H7 (cell line): Measurements from ENCODE around the gene C19orf12. TPM values are rescaled to one million over a fixed set of nuclear protein-coding genes. Genes with fewer than 3 reads are reported as not detected.

ENCODE experiments used
- DNase-seq: peaks from one replicate; pipeline ENCODE4 v3.0.0; 2012
- H3K27me3 ChIP-seq: 2 replicates; pipeline ENCODE4 v1.6.0; 2011; ENCODE audit warnings: mild to moderate bottlenecking, low read length; ENCODE audit not compliant: control insufficient read depth, insufficient read depth
- H3K36me3 ChIP-seq: replicated peaks from 2 replicates; pipeline ENCODE4 v1.5.1; 2011; ENCODE audit warnings: low read length; ENCODE audit not compliant: control insufficient read depth, insufficient read depth
- H3K4me3 ChIP-seq: 2 replicates; pipeline ENCODE4 v1.5.1; 2011; ENCODE audit warnings: low read depth, mild to moderate bottlenecking, control low read depth, low read length, moderate library complexity; ENCODE audit not compliant: insufficient read depth
- total RNA-seq: library from RNA; depleted of rRNA; stranded (reverse); fragments of >200 nt; shearing (Covaris generic); gene quantifications from 2 replicates; pipeline ENCODE4 v1.2.3, GENCODE V29; 2014

C19orf12 gene
- total RNA-seq, 1 experiment from 2014 or later = 24.0 TPM

DNA sequence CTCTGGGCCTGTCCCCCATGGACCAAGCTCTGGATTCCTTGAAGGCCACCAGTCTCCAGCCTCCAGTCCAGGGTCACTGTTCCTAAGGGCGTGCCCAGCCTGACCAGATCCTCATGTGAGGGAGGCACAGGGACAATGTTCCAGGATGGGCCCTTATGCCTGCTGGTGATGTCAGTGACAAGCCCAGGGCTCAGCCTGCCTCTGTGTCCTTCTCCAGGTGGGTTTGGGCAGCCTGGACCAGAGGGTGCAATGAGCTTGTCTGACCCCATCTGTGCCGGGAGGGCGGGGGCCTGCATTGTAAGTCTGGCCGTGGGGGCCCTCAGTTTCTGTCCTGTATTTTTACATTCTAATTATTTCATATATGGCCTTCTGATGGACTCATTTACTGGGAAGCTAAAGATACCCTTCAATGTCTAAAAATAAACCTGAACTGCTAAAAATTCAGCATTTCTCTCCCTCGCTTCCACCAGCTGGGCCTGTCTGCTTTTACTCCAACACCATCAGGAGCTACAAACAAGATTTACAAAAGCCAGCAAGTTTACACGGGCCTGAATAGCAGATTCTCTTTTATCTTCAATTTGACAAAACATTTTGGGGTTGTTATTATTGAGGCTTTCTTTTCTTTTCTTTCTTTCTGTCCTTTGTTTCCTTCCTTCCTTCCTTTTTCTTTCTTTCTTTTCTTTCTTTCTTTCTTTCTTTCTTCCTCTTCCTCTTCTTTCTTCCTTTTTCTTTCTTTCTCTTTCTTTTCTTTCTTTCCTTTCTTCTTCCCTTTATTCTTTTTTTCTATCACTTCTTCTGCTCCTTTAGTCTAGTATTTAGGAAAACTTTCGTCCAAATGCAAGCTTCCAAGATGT lies 34.2 kb upstream of the C19orf12 start:
- Histone ChIP-seq H3K27me3 (no peaks in the 10 kb centered on the region; the same call in 1 of the 2 replicates), H3K36me3 (no peaks in the 10 kb centered on the region), H3K4me3 (no peak overlapping the region)
- DNase-seq = no peak

DNA sequence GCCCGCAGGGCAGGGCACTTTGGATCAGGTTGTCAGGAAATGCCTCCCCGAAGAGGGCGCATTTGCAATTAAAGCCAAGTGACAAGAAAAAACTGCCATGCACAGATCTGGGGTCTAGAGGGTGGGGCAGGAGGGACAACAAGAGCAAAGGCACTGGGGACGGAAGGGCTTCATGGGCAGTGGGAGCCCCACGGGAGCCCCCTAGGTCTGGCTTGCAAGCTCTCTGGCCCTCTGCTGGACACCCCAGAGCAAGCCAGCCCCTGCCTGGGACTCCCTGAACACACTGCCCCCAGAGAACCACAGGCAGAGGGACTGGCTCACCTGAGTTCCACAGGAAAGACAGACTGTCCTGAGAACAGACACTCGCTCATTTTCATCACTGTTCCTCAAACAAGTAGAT lies 30.2 kb upstream of the C19orf12 start:
- no peak overlapping the region for H3K4me3 ChIP-seq
- H3K36me3 ChIP-seq = no peaks in the 10 kb centered on the region
- DNase-seq = peak; percentile 79
- H3K27me3 ChIP-seq = no peaks in the 10 kb centered on the region; the same call in 1 of the 2 replicates

DNA sequence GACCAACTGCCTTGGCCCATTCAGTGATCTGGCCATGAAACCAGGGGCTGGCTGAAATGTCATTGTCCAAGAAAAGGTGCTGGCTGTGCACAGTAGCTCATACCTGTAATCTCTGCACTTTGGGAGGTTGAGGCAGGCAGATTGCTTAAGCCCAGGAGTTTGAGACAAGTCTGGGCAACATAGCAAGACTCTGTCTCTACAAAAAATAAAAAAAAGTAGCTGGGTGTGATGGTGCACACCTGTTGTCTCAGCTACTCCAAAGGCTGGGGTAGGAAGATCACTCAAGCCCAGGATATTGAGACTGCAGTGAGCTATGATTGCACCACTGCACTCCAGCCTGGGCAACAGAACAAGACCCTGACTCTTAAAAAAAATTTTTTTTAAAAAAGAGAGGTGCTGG lies 28.6 kb upstream of the C19orf12 start:
- no peak for DNase-seq
- no peaks in the 10 kb centered on the region for H3K27me3 ChIP-seq
- H3K4me3 ChIP-seq = no peak overlapping the region
- H3K36me3 ChIP-seq = no peaks in the 10 kb centered on the region

DNA sequence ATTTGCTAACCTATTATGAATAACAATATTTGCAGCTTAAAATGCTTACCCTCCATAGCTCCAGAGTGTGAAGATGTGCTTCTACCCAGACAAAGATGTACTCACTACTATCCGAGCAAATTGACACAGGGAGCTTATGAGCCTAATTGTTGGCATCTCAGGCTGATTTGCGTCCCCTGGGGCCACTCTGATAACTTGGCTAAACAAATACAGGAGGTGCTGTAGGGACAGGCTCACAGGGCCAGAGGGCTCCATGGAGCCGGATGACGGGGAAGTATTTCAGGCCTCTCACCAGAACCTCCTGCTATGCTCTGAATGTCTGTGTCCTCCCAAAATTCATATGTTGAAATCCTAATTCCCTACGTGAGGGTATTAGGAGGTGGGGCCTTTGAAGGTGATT lies 26.7 kb upstream of the C19orf12 start:
- H3K36me3 ChIP-seq = no peaks in the 10 kb centered on the region
- DNase-seq = no peak
- no peak overlapping the region for H3K4me3 ChIP-seq
- no peaks in the 10 kb centered on the region for H3K27me3 ChIP-seq

DNA sequence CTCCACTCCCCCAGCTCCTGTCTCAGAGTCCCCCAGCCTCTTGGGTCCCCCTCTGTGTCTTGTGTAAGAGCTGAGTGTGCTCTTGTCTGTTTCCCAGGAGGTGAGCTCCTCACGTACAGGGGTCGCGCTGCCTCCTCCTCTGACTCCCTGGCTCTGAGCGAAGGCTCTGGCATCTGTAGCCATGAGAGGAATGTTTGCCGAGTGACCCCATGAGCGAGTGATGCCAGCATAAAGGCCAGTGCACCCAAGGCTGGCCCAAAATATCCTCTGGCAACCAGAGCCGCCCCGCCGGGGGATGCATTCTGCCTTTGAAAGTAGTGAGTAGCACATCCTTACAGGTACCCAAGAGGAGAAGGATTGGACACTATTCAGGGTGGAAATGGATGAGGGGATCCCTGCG lies 26.2 kb upstream of the C19orf12 start:
- no peaks in the 10 kb centered on the region for H3K36me3 ChIP-seq
- no peak overlapping the region for H3K4me3 ChIP-seq
- no peak for DNase-seq
- no peaks in the 10 kb centered on the region for H3K27me3 ChIP-seq

DNA sequence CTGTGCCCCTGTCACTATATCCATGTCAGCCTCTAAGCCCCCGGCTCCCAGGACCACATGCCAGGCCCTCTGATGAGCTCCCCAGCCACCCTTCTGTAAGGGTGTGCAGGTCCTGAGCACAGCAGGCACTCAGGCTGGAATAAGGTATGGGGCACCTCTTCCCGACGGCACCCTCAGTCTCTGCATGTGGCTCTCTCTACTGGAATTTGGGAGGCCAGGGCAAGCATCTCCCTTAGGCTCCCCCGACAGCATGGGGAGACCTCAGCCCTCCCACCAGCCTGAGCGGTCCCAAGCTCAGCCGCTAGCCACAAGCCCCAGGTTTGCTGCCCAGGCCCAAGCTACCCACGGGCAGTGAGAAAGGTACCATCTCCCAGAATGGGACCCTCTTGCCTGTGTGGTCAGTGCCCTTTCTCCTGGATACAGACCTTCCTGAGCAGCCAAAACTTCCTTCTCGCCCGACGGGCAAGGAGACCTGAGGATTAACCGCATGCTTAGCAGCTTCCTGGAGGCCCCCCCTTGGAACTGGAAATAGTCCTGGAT lies 22.5 kb upstream of the C19orf12 start:
- H3K27me3 ChIP-seq = no peaks in the 10 kb centered on the region
- H3K4me3 ChIP-seq = no peak overlapping the region
- H3K36me3 ChIP-seq = no peaks in the 10 kb centered on the region
- no peak for DNase-seq

DNA sequence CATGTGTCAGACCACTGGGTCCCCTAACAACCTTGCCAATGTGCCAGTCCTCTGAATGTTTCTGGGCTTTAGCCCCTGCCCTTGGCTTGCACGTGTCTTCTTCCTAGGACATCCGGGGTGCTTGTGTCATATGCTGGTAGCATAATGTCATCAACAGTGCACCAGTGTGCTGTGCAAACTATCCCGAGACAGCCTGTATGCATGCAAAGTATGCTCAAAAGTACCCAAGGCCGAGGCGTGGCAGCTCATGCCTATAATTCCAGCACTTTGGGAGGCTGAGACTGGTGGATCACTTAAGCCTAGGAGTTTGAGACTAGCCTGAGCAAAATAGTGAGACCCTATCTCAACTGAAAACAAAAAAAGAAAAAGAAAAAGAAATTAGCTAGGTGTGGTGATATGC lies 20.8 kb upstream of the C19orf12 start:
- no peaks in the 10 kb centered on the region for H3K27me3 ChIP-seq
- DNase-seq = no peak
- H3K36me3 ChIP-seq = no peaks in the 10 kb centered on the region
- no peak overlapping the region for H3K4me3 ChIP-seq

DNA sequence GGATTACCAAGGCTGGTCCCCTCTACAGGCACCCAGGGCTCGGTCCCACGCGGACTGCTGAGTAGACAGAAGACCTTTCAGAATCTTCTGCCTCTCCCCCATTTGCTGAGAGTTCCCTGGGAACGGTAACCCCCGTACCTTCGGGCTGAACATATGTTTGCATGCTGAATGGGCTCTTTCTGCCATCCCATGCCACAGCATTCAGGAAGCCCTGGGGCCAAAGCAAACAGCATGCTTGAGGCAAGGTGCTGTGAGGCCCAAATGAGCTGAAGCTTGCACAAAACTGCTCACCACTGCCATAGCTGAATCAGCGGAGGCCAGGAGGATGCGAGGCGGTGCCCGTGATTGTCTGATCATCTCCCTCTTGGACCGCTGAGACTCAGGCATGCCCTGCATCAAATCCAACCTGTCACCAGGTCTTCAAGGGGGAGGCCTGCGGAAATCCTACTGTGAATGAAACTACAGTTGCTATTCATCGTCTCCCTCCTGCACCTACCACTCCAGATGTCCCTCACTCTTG lies 16.3 kb upstream of the C19orf12 start:
- H3K27me3 ChIP-seq = no peaks in the 10 kb centered on the region
- no peak overlapping the region for H3K4me3 ChIP-seq
- no peak for DNase-seq
- H3K36me3 ChIP-seq = no peaks in the 10 kb centered on the region

DNA sequence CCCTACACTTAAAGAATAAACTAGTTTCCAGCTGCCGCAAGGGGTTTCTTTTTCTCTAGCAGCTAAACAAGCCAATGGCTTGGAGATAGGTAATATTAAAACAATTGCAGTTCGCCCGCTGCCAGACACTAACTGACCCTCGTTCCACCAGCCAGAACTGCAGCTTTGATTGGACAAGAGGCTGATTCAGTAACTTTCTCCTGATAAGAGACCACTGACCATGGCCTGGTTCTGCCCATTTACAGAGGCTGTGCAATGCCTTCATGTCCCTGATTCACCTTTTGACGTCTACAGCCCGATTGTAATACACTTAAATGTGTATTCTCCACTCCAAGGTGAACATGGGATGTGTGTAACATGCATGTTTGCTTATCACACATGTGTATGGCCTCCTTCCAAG lies 12.8 kb upstream of the C19orf12 start:
- no peaks in the 10 kb centered on the region for H3K36me3 ChIP-seq

DNA sequence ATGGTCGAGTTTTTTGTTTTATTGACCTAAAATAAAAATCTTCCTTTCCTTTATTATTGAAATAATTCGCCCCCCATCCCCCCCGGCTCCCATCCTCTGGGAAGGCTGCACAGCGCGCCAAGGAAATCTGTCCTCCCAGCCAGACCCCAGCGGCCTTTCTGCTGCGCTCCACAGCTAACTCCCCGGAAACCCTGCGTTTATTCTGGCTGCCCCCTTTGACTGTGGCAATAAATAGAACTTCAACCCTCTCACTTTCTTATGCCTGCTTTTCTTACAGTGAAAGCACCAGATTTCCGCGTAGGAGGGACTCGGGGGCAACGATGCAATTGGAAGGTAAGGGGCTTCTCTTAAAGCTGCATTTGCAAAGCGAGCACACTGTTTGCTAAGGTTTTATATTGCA lies 9.7 kb upstream of the C19orf12 start:
- DNase-seq = no peak
- Histone ChIP-seq H3K4me3 (peak overlapping the region; percentile 25), H3K36me3 (no peaks in the 10 kb centered on the region), H3K27me3 (peaks cover 12% of the 10 kb centered on the region)

More for the DNA sequence above, 12.8 kb upstream of the C19orf12 start:
- H3K4me3 ChIP-seq = no peak overlapping the region
- DNase-seq = no peak
- H3K27me3 ChIP-seq = peaks cover 12% of the 10 kb centered on the region

DNA sequence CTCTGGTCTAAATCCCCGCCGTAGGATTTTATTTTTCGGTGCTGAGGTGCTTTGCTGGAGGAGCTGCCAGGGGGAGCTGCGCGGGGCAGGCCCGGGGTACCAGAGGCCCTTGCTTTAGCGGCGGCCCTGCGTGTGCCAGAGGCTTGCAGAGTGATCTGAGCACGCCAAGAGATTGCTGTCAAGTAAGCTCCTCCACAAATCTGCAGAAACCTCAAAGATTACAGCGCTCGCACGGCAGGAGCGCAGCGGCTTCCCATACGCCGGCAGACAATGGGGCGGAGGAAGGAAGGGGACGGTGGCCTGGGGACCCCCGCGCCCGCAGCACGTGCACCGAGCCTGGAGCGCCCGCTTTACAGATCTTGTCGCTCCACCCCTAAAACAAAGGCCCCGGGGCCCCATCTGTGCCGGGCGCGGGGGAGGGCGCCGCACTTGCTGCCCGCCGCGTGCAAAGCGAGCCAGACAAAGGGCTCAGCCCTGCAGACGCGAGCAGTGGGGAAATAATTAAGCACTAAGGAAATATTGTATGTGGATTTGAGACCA lies 9.1 kb upstream of the C19orf12 start:
- peak; percentile 81 for DNase-seq
- H3K4me3 ChIP-seq = peak overlapping the region; percentile 25
- peaks cover 12% of the 10 kb centered on the region for H3K27me3 ChIP-seq
- H3K36me3 ChIP-seq = no peaks in the 10 kb centered on the region

DNA sequence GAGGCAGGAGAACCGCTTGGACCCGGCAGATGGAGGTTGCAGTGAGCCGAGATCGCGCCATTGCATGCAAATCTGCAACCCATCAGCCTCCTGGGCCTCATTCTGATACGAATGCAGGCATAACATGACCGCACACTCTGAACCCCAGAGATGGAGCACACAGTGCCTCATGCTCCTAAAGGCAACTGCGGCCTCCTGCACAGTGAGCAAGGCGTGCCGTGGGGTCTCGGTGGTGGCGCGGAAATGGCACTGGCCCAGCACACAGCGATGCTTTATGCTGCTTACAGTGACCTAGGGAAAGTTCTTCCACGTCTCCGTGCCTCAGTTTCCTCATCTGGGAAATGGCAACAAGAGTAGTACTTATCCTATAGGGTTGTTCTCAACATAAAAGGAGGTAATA lies 2.0 kb upstream of the C19orf12 start:
- Histone ChIP-seq H3K27me3 (no peaks in the 10 kb centered on the region), H3K4me3 (no peak overlapping the region), H3K36me3 (no peaks in the 10 kb centered on the region)
- DNase-seq = no peak

DNA sequence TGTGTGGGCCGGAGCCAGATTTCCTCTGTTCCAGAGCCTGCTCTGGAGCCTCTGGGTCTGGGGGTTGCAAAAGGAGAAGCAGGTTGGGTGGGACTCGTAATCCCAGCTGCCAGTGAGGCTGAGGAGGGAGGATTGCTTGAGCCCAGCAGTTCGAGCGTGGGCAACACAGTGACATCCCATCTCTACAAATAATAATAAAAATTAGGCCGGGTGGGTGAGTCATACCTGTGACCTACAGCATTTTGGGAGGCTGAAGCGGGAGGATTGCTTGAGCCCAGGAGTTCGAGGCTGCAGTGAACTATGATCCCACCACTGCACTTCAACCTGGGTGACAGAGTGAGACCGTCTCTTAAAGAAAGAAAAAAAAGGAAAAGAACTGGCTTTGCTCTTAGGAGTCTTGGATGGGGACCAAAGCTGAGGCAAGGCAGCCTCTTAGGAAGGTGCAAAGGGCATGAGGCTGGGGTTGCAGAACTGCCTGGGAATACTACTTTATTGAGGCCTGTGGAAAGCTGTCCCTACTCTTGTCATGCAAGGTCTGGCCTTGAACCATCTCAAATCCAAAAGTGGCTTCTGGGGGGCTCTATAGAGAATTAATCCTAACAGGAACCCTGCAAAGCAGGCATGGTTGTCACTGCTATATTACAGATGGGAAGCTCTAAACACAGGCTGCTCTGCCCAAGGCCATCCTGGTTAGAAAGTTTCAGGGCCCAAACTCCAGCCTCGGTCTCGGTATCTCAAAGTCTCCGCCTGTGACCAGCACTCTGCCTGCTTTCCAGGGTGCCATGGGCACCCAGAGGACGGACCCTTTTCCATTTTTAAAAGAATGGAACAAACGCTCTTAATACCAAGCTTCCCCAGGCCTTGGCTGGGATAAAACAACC lies 880 bp upstream of the C19orf12 start:
- Histone ChIP-seq H3K4me3 (peak overlapping the region; percentile 73), H3K36me3 (no peaks in the 10 kb centered on the region), H3K27me3 (no peaks in the 10 kb centered on the region)
- DNase-seq = no peak

DNA sequence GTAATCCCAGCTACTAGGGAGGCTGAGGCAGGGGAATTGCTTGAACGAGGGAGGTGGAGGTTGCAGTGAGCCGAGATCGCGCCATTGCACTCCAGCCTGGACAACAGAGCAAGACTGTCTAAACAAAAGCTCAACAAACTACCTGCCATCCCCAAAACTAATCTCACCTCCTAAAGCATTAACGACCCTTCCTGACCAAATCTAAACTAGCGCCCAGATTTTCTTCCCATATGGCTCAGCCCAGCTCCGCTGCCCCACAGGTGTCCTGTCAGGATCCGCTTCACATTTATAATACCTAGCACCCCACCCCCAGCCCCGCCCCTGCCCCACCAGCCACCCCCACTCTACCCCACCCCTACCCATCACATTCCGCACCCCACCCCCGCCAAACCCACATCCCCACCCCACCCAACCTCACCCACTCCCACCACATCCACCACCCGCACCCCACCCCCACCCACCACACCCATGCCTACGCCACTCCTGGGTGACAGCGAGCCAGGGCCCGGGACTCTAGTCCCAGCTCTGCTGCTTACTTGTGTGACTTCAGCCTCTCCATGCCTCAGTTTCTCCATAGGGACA lies 599 bp downstream of the C19orf12 start:
- peak; percentile 46 for DNase-seq
- no peaks in the 10 kb centered on the region for H3K36me3 ChIP-seq
- peak overlapping the region; percentile 73 for H3K4me3 ChIP-seq
- H3K27me3 ChIP-seq = no peaks in the 10 kb centered on the region
